HL-60/S4 treated with retinoic acid at 250 ng/mL for 4 days and 3 days (cell line): ENCODE data around the gene ZNF408.
"Not testable (repeated sequence)": the region's sequence is repeated elsewhere in the genome, so short reads cannot be mapped to it uniquely, and the experiment has no call there.

ENCODE experiments used
- in situ Hi-C: fragments of 300-500 bp; cut with MboI; formaldehyde crosslinking; loops from 2 replicates; pipeline ENCODE4 v1.7.0; 2022; ENCODE audit warnings: low sequenced_read_pairs

Gene ZNF408

GRCh38 chr11:46696212-46696558, 4.6 kb upstream of the ZNF408 start:
- in situ Hi-C loops: no loop called here

- in situ Hi-C loops: no loop called here
Observed at GRCh38 chr11:46697303-46697702, 3.5 kb upstream of the ZNF408 start.

- in situ Hi-C loops: no loop called here
Observed at GRCh38 chr11:46697723-46698122, 3.1 kb upstream of the ZNF408 start.

- in situ Hi-C loops: no loop called here
Observed at GRCh38 chr11:46698597-46698996, 2.2 kb upstream of the ZNF408 start.

- in situ Hi-C loops: no loop called here
Observed at GRCh38 chr11:46701078-46701654, 335 bp downstream of the ZNF408 start.

GRCh38 chr11:46705070-46705688, 4.3 kb downstream of the ZNF408 start:
- in situ Hi-C loops: no loop called here

GRCh38 chr11:46706886-46707285, 6.1 kb downstream of the ZNF408 start:
- in situ Hi-C loops: no loop called here

GRCh38 chr11:46709351-46709750, 8.5 kb downstream of the ZNF408 start:
- in situ Hi-C loops: not testable (repeated sequence)

- in situ Hi-C loops: no loop called here
Observed at GRCh38 chr11:46710821-46711269, 10.0 kb downstream of the ZNF408 start.

- in situ Hi-C loops: no loop called here
Observed at GRCh38 chr11:46711303-46711702, 10.5 kb downstream of the ZNF408 start.

GRCh38 chr11:46712874-46713576, 12.2 kb downstream of the ZNF408 start:
- in situ Hi-C loops: no loop called here

GRCh38 chr11:46717825-46718154, 17.0 kb downstream of the ZNF408 start:
- in situ Hi-C loops: not testable (repeated sequence)

- in situ Hi-C loops: no loop called here
Observed at GRCh38 chr11:46718155-46719019, 17.6 kb downstream of the ZNF408 start.

- in situ Hi-C loops: no loop called here
Observed at GRCh38 chr11:46719048-46719542, 18.3 kb downstream of the ZNF408 start, which contains the start of gene F2. Gene F2 (plus strand): TSS chr11:46719213. CDS start chr11:46719236, 23 bp downstream.

- in situ Hi-C loops: no loop called here
Observed at GRCh38 chr11:46719543-46720218, 18.9 kb downstream of the ZNF408 start.

GRCh38 chr11:46721286-46721685, 20.5 kb downstream of the ZNF408 start:
- in situ Hi-C loops: no loop called here

- in situ Hi-C loops: no loop called here
Observed at GRCh38 chr11:46722566-46723358, 21.9 kb downstream of the ZNF408 start.

- in situ Hi-C loops: no loop called here
Observed at GRCh38 chr11:46723359-46723680, 22.5 kb downstream of the ZNF408 start.

- in situ Hi-C loops: no loop called here
Observed at GRCh38 chr11:46724088-46724487, 23.3 kb downstream of the ZNF408 start.
